K562 (cell line): ENCODE measurements around the gene UGT1A10. TPM values are rescaled to one million over a fixed set of nuclear protein-coding genes. Genes with fewer than 3 reads are reported as not detected.

Experiments used
- ATAC-seq: fragments of 200-7000 bp; cut with Tn5 transposase; 3 replicates; pipeline ENCODE4 v1.9.1; 2020; ENCODE audit warnings: moderate library complexity
- BruUV-seq: library from RNA; stranded (reverse); fragments of 400-500 nt; replicated peaks from 2 replicates; lab custom pipeline; 2021; lab: Mats Ljungman, UMichigan
- CTCF ChIA-PET: fragments of 300-600 bp; formaldehyde crosslinking; extraction: SDS; loops from one replicate; lab custom pipeline; 2021; ENCODE audit warnings: low intra/inter-chr PET ratio; lab: Yijun Ruan, JAX
- POLR2A ChIA-PET: fragments of 300-600, 350-650 bp; sonication (Branson Sonifier 250); formaldehyde crosslinking; extraction: SDS; loops from one replicate; lab custom pipeline; 2021; ENCODE audit warnings: antibody characterized with exemption, inconsistent platforms; lab: Yijun Ruan, JAX
- DNase-seq, 4 experiments: peaks; one replicate each; pipeline versions ENCODE4 v3.0.0 to v3.0.0-alpha.2; 2011 to 2018; ENCODE audit warnings: low spot score in 3 of 4, mixed read lengths in 3 of 4; ENCODE audit errors: extremely low read depth in 1 of 4
- FAIRE-seq: peaks from 2 replicates; lab custom pipeline; 2011; peaks lifted over from hg19 to GRCh38; lab: Jason Lieb, UNC
- H2AFZ ChIP-seq: 2 replicates; pipeline ENCODE4 v1.6.0; 2011; ENCODE audit warnings: low read depth, low read length, control low read depth, inconsistent platforms
- H3K27ac ChIP-seq: fragments of 200-600 bp; 3 replicates; pipeline ENCODE4 v1.8.0; 2011; ENCODE audit warnings: low read depth, mild to moderate bottlenecking, control low read depth, inconsistent platforms, low read length, moderate library complexity, mixed read lengths; ENCODE audit errors: extremely low read depth
- H3K27me3 ChIP-seq, 2 experiments: fragments of 300-600 bp in 1 of 2; 2 replicates in 1 of 2; 3 replicates in 1 of 2; pipeline versions ENCODE4 v1.6.0 to v1.8.0; 2011; ENCODE audit warnings: inconsistent platforms in 2 of 2, low read length in 2 of 2, mild to moderate bottlenecking in 1 of 2, mixed read lengths in 1 of 2, moderate library complexity in 1 of 2; ENCODE audit not compliant: control insufficient read depth in 2 of 2, insufficient read depth in 2 of 2
- H3K36me3 ChIP-seq: fragments of 300-600 bp; 3 replicates; pipeline ENCODE4 v1.8.0; 2011; ENCODE audit warnings: mild to moderate bottlenecking, low read length, inconsistent platforms; ENCODE audit not compliant: control insufficient read depth, insufficient read depth
- H3K4me1 ChIP-seq, 2 experiments: fragments of 200-600 bp in 1 of 2; replicated peaks in 1 of 2; 2 replicates in 1 of 2; 3 replicates in 1 of 2; pipeline versions ENCODE4 v1.5.1 to v1.8.0; 2011; ENCODE audit warnings: inconsistent platforms in 2 of 2, low read length in 2 of 2, mild to moderate bottlenecking in 1 of 2, mixed read lengths in 1 of 2, moderate library complexity in 1 of 2; ENCODE audit not compliant: control insufficient read depth in 2 of 2, insufficient read depth in 2 of 2
- H3K4me2 ChIP-seq: 2 replicates; pipeline ENCODE4 v1.6.1; 2011; ENCODE audit warnings: low read length, control low read depth, inconsistent platforms, mixed read lengths; ENCODE audit not compliant: insufficient read depth
- H3K4me3 ChIP-seq: fragments of 200-600 bp; sonication (generic), shearing (Covaris generic); 2 replicates; pipeline ENCODE4 v1.5.1; 2016; ENCODE audit warnings: control low read depth, inconsistent platforms
- H3K79me2 ChIP-seq: fragments of 200-600 bp; 3 replicates; pipeline ENCODE4 v1.8.0; 2011; ENCODE audit warnings: low read length, inconsistent platforms; ENCODE audit not compliant: control insufficient read depth, insufficient read depth
- H3K9ac ChIP-seq, 2 experiments: 2 replicates each; pipeline versions ENCODE4 v1.6.0 to v1.6.1; 2011; ENCODE audit warnings: low read depth in 2 of 2, low read length in 2 of 2, control low read depth in 1 of 2, inconsistent platforms in 1 of 2, mild to moderate bottlenecking in 1 of 2, mixed read lengths in 1 of 2; ENCODE audit not compliant: insufficient read depth in 1 of 2
- H3K9me1 ChIP-seq: one replicate; pipeline ENCODE4 v1.6.0; 2011; ENCODE audit warnings: inconsistent platforms, mild to moderate bottlenecking, low read length, moderate library complexity; ENCODE audit not compliant: control insufficient read depth, insufficient read depth
- H3K9me3 ChIP-seq: replicated peaks from 2 replicates; pipeline ENCODE4 v1.5.1; 2011; ENCODE audit warnings: low read depth, low read length, inconsistent platforms; ENCODE audit not compliant: control insufficient read depth, insufficient read depth
- H4K20me1 ChIP-seq: replicated peaks from 2 replicates; pipeline ENCODE4 v1.6.1; 2011; ENCODE audit warnings: low read length, inconsistent platforms, mixed read lengths; ENCODE audit not compliant: control insufficient read depth, insufficient read depth
- ESRRB ChIP-seq: fragments of 250-450 bp; sonication (Bioruptor Pico); IDR thresholded peaks from 2 replicates; pipeline ENCODE4 v1.5.0; 2020; ENCODE audit warnings: mild to moderate bottlenecking, moderate library complexity, borderline replicate concordance
- ETV1 ChIP-seq: fragments of 450-650 bp; conservative IDR thresholded peaks from 2 replicates; pipeline ENCODE4 v1.6.1; 2016; ENCODE audit warnings: missing genetic modification characterization, control low read depth, low read depth, missing compliant biosample characterization
- EZH2 ChIP-seq: IDR thresholded peaks from 2 replicates; pipeline ENCODE4 v1.6.1; 2012; ENCODE audit warnings: low read depth, mild to moderate bottlenecking, inconsistent platforms, low read length, borderline replicate concordance
- HOXB6 ChIP-seq: fragments of 250-450 bp; sonication (Bioruptor Pico); IDR thresholded peaks from 2 replicates; pipeline ENCODE4 v1.5.1; 2022; ENCODE audit warnings: mild to moderate bottlenecking, borderline replicate concordance
- SAFB2 ChIP-seq: fragments of 200-400 bp; formaldehyde crosslinking; IDR thresholded peaks from 2 replicates; pipeline ENCODE4 v1.6.1; 2018; ENCODE audit warnings: borderline replicate concordance, low read length, low read depth, moderate library complexity; ENCODE audit not compliant: severe bottlenecking
- SIN3B ChIP-seq: fragments of 450-650 bp; IDR thresholded peaks from 2 replicates; pipeline ENCODE4 v1.6.1; 2017; ENCODE audit warnings: low read depth, mild to moderate bottlenecking, moderate library complexity
- SP2 ChIP-seq: IDR thresholded peaks from 2 replicates; pipeline ENCODE4 v1.6.1; 2011; ENCODE audit warnings: mild to moderate bottlenecking, low read depth, low read length, moderate library complexity; ENCODE audit not compliant: poor library complexity, severe bottlenecking; ENCODE audit errors: extremely low read depth
- SRSF1 ChIP-seq: fragments of 200-400 bp; formaldehyde crosslinking; IDR thresholded peaks from 2 replicates; pipeline ENCODE4 v1.6.1; 2017; ENCODE audit warnings: mild to moderate bottlenecking, low read depth, low read length, moderate library complexity
- STAT5B ChIP-seq: fragments of 250-450 bp; sonication (Bioruptor Pico); IDR thresholded peaks from 2 replicates; pipeline ENCODE4 v1.8.0; 2021; ENCODE audit warnings: mild to moderate bottlenecking, inconsistent platforms
- TAF15 ChIP-seq: fragments of 200-400 bp; formaldehyde crosslinking; IDR thresholded peaks from 2 replicates; pipeline ENCODE4 v1.6.1; 2017; ENCODE audit warnings: mild to moderate bottlenecking, low read depth, low read length, moderate library complexity
- TRIM28 ChIP-seq: fragments of 450-650 bp; IDR thresholded peaks from 2 replicates; pipeline ENCODE4 v1.6.1; 2017
- ZNF121 ChIP-seq: sonication (generic); formaldehyde crosslinking; conservative IDR thresholded peaks from 2 replicates; pipeline ENCODE4 v1.8.0; 2022; ENCODE audit warnings: missing genetic modification reagents
- ZNF232 ChIP-seq: sonication (generic); formaldehyde crosslinking; IDR thresholded peaks from 2 replicates; pipeline ENCODE4 v1.8.0; 2022; ENCODE audit warnings: mild to moderate bottlenecking, missing genetic modification reagents
- ZNF316 ChIP-seq: fragments of 450-650 bp; IDR thresholded peaks from 2 replicates; pipeline ENCODE4 v1.6.1; 2016
- ZNF551 ChIP-seq: fragments of 250-450 bp; sonication (Bioruptor Pico); IDR thresholded peaks from 2 replicates; pipeline ENCODE4 v1.5.0; 2021; ENCODE audit warnings: mild to moderate bottlenecking, moderate library complexity
- ZNF561 ChIP-seq: fragments of 450-650 bp; formaldehyde crosslinking; conservative IDR thresholded peaks from 2 replicates; pipeline ENCODE4 v1.4.0; 2020; ENCODE audit warnings: mild to moderate bottlenecking, moderate library complexity
- ZNF76 ChIP-seq: fragments of 250-450 bp; sonication (Bioruptor Pico); IDR thresholded peaks from 2 replicates; pipeline ENCODE4 v1.4.0; 2020; ENCODE audit warnings: mild to moderate bottlenecking, moderate library complexity, borderline replicate concordance
- WGBS: fragments of 100-300 bp; shearing (Covaris generic); methylation state at CpG from one replicate; pipeline ENCODE4 v1.1.6; 2016; ENCODE audit warnings: low coverage, mixed read lengths; ENCODE audit not compliant: insufficient coverage; ENCODE audit errors: missing lambda C conversion rate; 5-methylcytosine and 5-hydroxymethylcytosine counted together
- in situ Hi-C: fragments of 300-500 bp; cut with MboI; formaldehyde crosslinking; loops from 4 replicates; pipeline ENCODE4 v1.15.0; 2018; ENCODE audit warnings: inconsistent platforms, mixed read lengths
- intact Hi-C: fragments of 100-400 bp; cut with micrococcal nuclease; formaldehyde crosslinking; loops from 2 replicates; pipeline ENCODE4 v1.14.2; 2022
- polyA plus RNA-seq, 8 experiments: library from polyadenylated mRNA; depleted of rRNA in 4 of 8; stranded (reverse) in 5 of 8; unstranded in 3 of 8; fragments of >200 nt; fragmentation: Nextera tagmentation in 2 of 8; fragmentation: Illumina TruSeq in 1 of 8; extraction: Ambion mirVana in 2 of 8; extraction: Trizol in 1 of 8; gene quantifications; 2 replicates each; pipeline versions ENCODE4 v1.2.1 to v1.2.3, GENCODE V29; 2011 to 2014; ENCODE audit warnings: inconsistent platforms in 1 of 8, missing spikeins in 1 of 8
- total RNA-seq, 7 experiments: library from RNA; depleted of rRNA in 6 of 7; stranded (reverse); fragments of >200 nt in 6 of 7; fragmentation: Illumina TruSeq in 2 of 7; extraction: Trizol in 2 of 7; gene quantifications; 2 replicates each; pipeline versions ENCODE4 v1.2.1 to v1.2.3, GENCODE V29; 2011 to 2021; ENCODE audit warnings: low replicate concordance in 1 of 7
- TF ChIP-seq, protein P1 (sequence below): fragments of 250-450 bp; sonication (Bioruptor Pico); IDR thresholded peaks from 2 replicates; pipeline ENCODE4 v1.4.0; 2020; ENCODE audit warnings: mild to moderate bottlenecking, moderate library complexity
- TF ChIP-seq, protein P2 (sequence below): fragments of 450-650 bp; formaldehyde crosslinking; IDR thresholded peaks from 2 replicates; pipeline ENCODE4 v1.4.0; 2020; ENCODE audit warnings: mild to moderate bottlenecking, mixed read lengths
- TF ChIP-seq, protein P3 (sequence below): fragments of 450-650 bp; formaldehyde crosslinking; IDR thresholded peaks from 2 replicates; pipeline ENCODE4 v1.4.0; 2020; ENCODE audit warnings: mild to moderate bottlenecking, moderate library complexity

UGT1A10 gene
- total and polyA plus RNA-seq, 9 of the 15 experiments (the other 6 are each of a cell fraction or from before 2014, with no cell fraction given): not detected

DNA sequence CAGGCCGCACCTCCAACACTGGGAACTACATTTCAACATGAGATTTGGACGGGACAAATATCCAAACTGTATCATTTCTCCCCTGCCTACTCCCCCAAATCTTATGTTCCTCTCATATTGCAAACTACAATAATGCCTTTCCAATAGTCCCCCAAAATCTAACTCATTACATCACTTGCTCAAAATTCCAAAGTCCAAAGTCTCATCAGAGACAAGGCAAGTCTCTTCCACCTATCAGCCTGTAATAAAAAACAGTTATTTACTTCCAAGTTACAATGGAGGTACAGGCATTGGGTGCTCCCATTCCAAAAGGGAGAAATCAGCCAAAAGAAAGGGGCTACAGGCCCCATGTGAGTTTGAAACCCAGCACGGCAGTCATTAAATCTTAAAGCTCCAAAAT lies 31.4 kb upstream of the UGT1A10 start (continued):
- TF ChIP-seq SIN3B (no peak), ESRRB (no peak), TAF15 (no peak), ZNF76 (CRISPR knock-in tag) (no peak)
- TF ChIP-seq, all 486 proteins: peak for 0

DNA sequence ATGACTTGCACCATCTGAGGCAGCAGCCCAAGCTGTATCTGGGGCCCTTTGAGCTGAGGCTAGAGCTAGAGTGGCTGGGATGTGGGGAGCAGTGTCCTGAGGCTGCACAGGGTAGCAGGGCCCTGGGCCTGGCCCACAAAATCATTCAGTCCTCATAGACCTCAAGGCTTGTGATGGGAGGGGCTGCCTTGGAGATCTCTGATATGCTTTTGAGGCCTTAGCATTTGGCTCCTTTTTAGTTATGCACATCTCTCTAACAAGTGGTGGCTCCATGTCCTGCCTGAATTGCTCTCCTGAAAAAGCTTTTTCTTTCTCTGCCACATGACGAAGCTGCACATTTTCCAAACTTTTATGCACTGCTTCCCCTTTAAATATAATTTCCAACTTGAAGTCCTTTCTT lies 30.6 kb upstream of the UGT1A10 start:
- Histone ChIP-seq H3K36me3 (no peaks in the 10 kb centered on the region), H3K9ac (no peak overlapping the region), H3K4me2 (no peak overlapping the region), H3K9me3 (no peaks in the 10 kb centered on the region), H3K4me1 (no peaks in the 10 kb centered on the region), H4K20me1 (no peaks in the 10 kb centered on the region), H3K79me2 (no peaks in the 10 kb centered on the region), H2AFZ (no peak overlapping the region), H3K9me1 (no peaks in the 10 kb centered on the region), H3K27ac (no peak overlapping the region), H3K27me3 (no peaks in the 10 kb centered on the region), H3K4me3 (no peak overlapping the region)
- in situ Hi-C loops: no loop called here
- WGBS: 0% methylated on average over 1 of the region's 1 CpG
- FAIRE-seq: no peak
- ChIA-PET POLR2A (no interaction called here), CTCF (no interaction called here)
- no peak for DNase-seq
- intact Hi-C loops: no loop called here
- no peak for ATAC-seq
- no TSS peak for BruUV-seq
- TF ChIP-seq SP2 (no peak), HOXB6 (no peak), ZNF121 (CRISPR knock-in tag) (no peak), SAFB2 (no peak), EZH2 (no peak), TRIM28 (no peak), ZNF316 (no peak), ZNF561 (CRISPR knock-in tag) (no peak), ZNF551 (CRISPR knock-in tag) (no peak), STAT5B (no peak), ZNF232 (CRISPR knock-in tag) (no peak), SRSF1 (no peak), ETV1 (tag) (no peak)
- TF ChIP-seq, protein P1, sequence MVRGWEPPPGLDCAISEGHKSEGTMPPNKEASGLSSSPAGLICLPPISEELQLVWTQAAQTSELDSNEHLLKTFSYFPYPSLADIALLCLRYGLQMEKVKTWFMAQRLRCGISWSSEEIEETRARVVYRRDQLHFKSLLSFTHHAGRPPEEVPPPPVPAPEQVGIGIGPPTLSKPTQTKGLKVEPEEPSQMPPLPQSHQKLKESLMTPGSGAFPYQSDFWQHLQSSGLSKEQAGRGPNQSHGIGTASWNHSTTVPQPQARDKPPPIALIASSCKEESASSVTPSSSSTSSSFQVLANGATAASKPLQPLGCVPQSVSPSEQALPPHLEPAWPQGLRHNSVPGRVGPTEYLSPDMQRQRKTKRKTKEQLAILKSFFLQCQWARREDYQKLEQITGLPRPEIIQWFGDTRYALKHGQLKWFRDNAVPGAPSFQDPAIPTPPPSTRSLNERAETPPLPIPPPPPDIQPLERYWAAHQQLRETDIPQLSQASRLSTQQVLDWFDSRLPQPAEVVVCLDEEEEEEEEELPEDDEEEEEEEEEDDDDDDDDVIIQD (CRISPR knock-in tag): no peak
- TF ChIP-seq, protein P2, sequence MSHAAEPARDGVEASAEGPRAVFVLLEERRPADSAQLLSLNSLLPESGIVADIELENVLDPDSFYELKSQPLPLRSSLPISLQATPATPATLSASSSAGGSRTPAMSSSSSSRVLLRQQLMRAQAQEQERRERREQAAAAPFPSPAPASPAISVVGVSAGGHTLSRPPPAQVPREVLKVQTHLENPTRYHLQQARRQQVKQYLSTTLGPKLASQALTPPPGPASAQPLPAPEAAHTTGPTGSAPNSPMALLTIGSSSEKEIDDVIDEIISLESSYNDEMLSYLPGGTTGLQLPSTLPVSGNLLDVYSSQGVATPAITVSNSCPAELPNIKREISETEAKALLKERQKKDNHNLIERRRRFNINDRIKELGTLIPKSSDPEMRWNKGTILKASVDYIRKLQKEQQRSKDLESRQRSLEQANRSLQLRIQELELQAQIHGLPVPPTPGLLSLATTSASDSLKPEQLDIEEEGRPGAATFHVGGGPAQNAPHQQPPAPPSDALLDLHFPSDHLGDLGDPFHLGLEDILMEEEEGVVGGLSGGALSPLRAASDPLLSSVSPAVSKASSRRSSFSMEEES (CRISPR knock-in tag): no peak
- TF ChIP-seq, protein P3, sequence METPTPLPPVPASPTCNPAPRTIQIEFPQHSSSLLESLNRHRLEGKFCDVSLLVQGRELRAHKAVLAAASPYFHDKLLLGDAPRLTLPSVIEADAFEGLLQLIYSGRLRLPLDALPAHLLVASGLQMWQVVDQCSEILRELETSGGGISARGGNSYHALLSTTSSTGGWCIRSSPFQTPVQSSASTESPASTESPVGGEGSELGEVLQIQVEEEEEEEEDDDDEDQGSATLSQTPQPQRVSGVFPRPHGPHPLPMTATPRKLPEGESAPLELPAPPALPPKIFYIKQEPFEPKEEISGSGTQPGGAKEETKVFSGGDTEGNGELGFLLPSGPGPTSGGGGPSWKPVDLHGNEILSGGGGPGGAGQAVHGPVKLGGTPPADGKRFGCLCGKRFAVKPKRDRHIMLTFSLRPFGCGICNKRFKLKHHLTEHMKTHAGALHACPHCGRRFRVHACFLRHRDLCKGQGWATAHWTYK (CRISPR knock-in tag): no peak
